GM12873 (cell line): ENCODE results near the gene KLHL1.

Experiments used
- CTCF ChIP-seq: IDR thresholded peaks from 2 replicates; pipeline ENCODE4 v1.5.1; 2012; ENCODE audit warnings: low read depth, mild to moderate bottlenecking, moderate library complexity, low read length, control low read depth; ENCODE audit not compliant: insufficient read depth; ENCODE audit errors: missing control alignments

The KLHL1 gene

GRCh38 chr13:69690999-69691398 is 417.3 kb downstream of the KLHL1 start:
- no peak for TF ChIP-seq CTCF

- TF ChIP-seq CTCF, result no peak
Observed at GRCh38 chr13:69683921-69684686, 424.1 kb downstream of the KLHL1 start.

- no peak for TF ChIP-seq CTCF
Observed at GRCh38 chr13:69681722-69682121, 426.5 kb downstream of the KLHL1 start.

- no peak for TF ChIP-seq CTCF
Observed at GRCh38 chr13:69677343-69677742, 430.9 kb downstream of the KLHL1 start.

- no peak for TF ChIP-seq CTCF
Observed at GRCh38 chr13:69676286-69676685, 432.0 kb downstream of the KLHL1 start.

GRCh38 chr13:69660155-69660554 is 448.1 kb downstream of the KLHL1 start:
- no peak for TF ChIP-seq CTCF

GRCh38 chr13:69657676-69658075 is 450.6 kb downstream of the KLHL1 start:
- TF ChIP-seq CTCF, result no peak

- no peak for TF ChIP-seq CTCF
Observed at GRCh38 chr13:69654392-69654791, 453.9 kb downstream of the KLHL1 start.
